ENCODE data around the gene PIKFYVE. TPM values are rescaled to one million over a fixed set of nuclear protein-coding genes. Genes with fewer than 3 reads are reported as not detected.

PIKFYVE gene
- total RNA-seq, 1 experiment from 2014 or later = 32.1 TPM

GRCh38 chr2:208361077-208361441 is 95.0 kb downstream of the PIKFYVE start:
- H3K4me3 ChIP-seq (ENCODE audit: low read depth, low read length, poor library complexity, severe bottlenecking) = no peak overlapping the region
- POLR2A ChIA-PET (ENCODE audit: low non-redundant PET) = no interaction called here
- CTCF ChIA-PET = no interaction called here
- no peak for TF ChIP-seq EZH2 (IDR thresholded peaks at IDR 0.05; ENCODE audit: borderline replicate concordance, low read depth, low read length, poor library complexity, severe bottlenecking)
- TF ChIP-seq, protein P1, sequence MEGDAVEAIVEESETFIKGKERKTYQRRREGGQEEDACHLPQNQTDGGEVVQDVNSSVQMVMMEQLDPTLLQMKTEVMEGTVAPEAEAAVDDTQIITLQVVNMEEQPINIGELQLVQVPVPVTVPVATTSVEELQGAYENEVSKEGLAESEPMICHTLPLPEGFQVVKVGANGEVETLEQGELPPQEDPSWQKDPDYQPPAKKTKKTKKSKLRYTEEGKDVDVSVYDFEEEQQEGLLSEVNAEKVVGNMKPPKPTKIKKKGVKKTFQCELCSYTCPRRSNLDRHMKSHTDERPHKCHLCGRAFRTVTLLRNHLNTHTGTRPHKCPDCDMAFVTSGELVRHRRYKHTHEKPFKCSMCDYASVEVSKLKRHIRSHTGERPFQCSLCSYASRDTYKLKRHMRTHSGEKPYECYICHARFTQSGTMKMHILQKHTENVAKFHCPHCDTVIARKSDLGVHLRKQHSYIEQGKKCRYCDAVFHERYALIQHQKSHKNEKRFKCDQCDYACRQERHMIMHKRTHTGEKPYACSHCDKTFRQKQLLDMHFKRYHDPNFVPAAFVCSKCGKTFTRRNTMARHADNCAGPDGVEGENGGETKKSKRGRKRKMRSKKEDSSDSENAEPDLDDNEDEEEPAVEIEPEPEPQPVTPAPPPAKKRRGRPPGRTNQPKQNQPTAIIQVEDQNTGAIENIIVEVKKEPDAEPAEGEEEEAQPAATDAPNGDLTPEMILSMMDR (conservative IDR thresholded peaks at IDR 0.05; ENCODE audit: low read depth, low read length) = no peak
- intact Hi-C loops (cut with micrococcal nuclease; ENCODE audit: unreplicated experiment) = no loop called here
- H3K4me1 ChIP-seq (ENCODE audit: insufficient read depth, low read length, poor library complexity, severe bottlenecking) = no peaks in the 10 kb centered on the region
- no peaks in the 10 kb centered on the region for H3K36me3 ChIP-seq (ENCODE audit: insufficient read depth, low read length, poor library complexity, severe bottlenecking)
- no peak for DNase-seq (ENCODE audit: low spot score)
- no peaks in the 10 kb centered on the region for H3K9me3 ChIP-seq (ENCODE audit: low read depth, low read length, poor library complexity, severe bottlenecking)
- no peaks in the 10 kb centered on the region for H3K27me3 ChIP-seq (replicated peaks; ENCODE audit: insufficient read depth, low read depth, low read length, poor library complexity)
- H3K27ac ChIP-seq (ENCODE audit: low read depth, low read length, poor library complexity, severe bottlenecking) = no peak overlapping the region
- no TSS peak for BruUV-seq (replicated peaks)

- Histone ChIP-seq H3K4me1 (ENCODE audit: insufficient read depth, low read length, poor library complexity, severe bottlenecking) (no peaks in the 10 kb centered on the region), H3K27ac (ENCODE audit: low read depth, low read length, poor library complexity, severe bottlenecking) (no peak overlapping the region), H3K36me3 (ENCODE audit: insufficient read depth, low read length, poor library complexity, severe bottlenecking) (no peaks in the 10 kb centered on the region), H3K4me3 (ENCODE audit: low read depth, low read length, poor library complexity, severe bottlenecking) (no peak overlapping the region), H3K27me3 (replicated peaks; ENCODE audit: insufficient read depth, low read depth, low read length, poor library complexity) (no peaks in the 10 kb centered on the region), H3K9me3 (ENCODE audit: low read depth, low read length, poor library complexity, severe bottlenecking) (no peaks in the 10 kb centered on the region)
- peak; percentile 31 for DNase-seq (ENCODE audit: low spot score)
- ChIA-PET CTCF (no interaction called here), POLR2A (ENCODE audit: low non-redundant PET) (no interaction called here)
- no peak for TF ChIP-seq EZH2 (IDR thresholded peaks at IDR 0.05; ENCODE audit: borderline replicate concordance, low read depth, low read length, poor library complexity, severe bottlenecking)
- TF ChIP-seq, protein P1 (conservative IDR thresholded peaks at IDR 0.05; ENCODE audit: low read depth, low read length) = no peak
- intact Hi-C loops (cut with micrococcal nuclease; ENCODE audit: unreplicated experiment) = no loop called here
- no TSS peak for BruUV-seq (replicated peaks)
Measured at GRCh38 chr2:208363485-208363884, 97.4 kb downstream of the PIKFYVE start.

GRCh38 chr2:208366215-208367127 is 100.4 kb downstream of the PIKFYVE start:
- no peaks in the 10 kb centered on the region for H3K27me3 ChIP-seq (replicated peaks; ENCODE audit: insufficient read depth, low read depth, low read length, poor library complexity)
- no peaks in the 10 kb centered on the region for H3K4me1 ChIP-seq (ENCODE audit: insufficient read depth, low read length, poor library complexity, severe bottlenecking)
- TF ChIP-seq, protein P1 (conservative IDR thresholded peaks at IDR 0.05; ENCODE audit: low read depth, low read length) = no peak
- no peak for TF ChIP-seq EZH2 (IDR thresholded peaks at IDR 0.05; ENCODE audit: borderline replicate concordance, low read depth, low read length, poor library complexity, severe bottlenecking)
- no TSS peak for BruUV-seq (replicated peaks)
- ChIA-PET POLR2A (ENCODE audit: low non-redundant PET) (no interaction called here), CTCF (no interaction called here)
- no peaks in the 10 kb centered on the region for H3K36me3 ChIP-seq (ENCODE audit: insufficient read depth, low read length, poor library complexity, severe bottlenecking)
- H3K4me3 ChIP-seq (ENCODE audit: low read depth, low read length, poor library complexity, severe bottlenecking) = no peak overlapping the region
- no peaks in the 10 kb centered on the region for H3K9me3 ChIP-seq (ENCODE audit: low read depth, low read length, poor library complexity, severe bottlenecking)
- no peak overlapping the region for H3K27ac ChIP-seq (ENCODE audit: low read depth, low read length, poor library complexity, severe bottlenecking)
- DNase-seq (ENCODE audit: low spot score) = no peak
- intact Hi-C loops (cut with micrococcal nuclease; ENCODE audit: unreplicated experiment) = no loop called here

All from A673 (cell line).